ENCODE results near the gene GPATCH4.
"Not testable (repeated sequence)": the region's sequence is repeated elsewhere in the genome, so short reads cannot be mapped to it uniquely, and the experiment has no call there.

The GPATCH4 gene

DNA sequence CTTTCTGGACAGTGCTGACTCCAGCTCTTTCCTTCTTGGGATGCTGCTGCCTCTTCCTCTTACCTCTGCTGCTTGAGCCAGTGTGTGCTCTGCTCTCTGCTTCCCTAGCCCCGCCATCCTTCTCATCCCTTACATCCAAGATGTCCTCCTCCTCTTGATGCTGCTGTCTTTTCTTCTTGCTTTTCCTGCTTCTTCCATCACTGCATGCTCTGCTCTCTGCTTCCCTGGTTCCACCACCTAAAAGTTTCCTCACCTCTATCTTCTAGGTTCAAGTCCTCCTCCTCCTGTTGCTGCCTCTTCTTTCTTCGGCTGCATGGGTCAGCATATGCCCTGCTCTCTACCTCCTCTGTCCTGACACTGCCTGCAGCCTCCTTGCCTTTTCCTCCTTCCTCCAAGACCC lies 6.3 kb downstream of the GPATCH4 start:
- DNase-seq: no peak

DNA sequence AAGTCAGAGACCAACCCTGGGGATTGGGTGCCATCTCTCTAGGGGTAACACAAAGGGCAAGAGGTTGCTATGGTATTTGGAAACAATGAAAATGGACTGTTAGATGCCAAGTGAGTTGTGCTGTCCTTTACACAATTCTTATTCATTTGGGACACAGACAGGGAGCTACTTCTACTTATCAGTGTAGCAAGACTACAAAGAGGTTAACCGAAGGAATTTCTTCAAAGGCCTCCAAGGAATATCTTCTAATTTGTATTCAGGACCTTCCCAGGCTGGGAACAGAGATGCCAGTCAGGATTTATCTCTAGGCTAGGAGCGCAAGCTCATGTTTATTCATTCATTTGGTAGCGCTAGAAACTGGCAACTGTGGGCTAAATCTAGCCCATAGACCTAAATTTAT lies 7.1 kb downstream of the GPATCH4 start:
- DNase-seq: no peak

DNA sequence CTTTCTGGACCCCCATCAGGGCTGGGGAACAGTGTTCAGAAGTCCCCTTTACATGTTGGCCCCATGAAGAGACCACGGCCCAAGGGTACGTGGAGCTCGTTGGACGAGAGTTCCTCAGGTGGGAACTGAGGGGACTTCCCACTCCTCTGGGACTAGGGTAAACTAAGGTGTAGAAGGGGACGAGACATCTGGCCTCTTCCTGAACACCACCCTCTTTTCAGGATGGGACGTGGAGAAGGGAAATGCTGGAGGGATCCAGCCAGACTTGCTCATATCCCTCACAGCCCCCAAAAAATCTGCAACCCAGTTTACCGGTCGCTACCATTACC lies 7.7 kb downstream of the GPATCH4 start:
- no peak for DNase-seq

DNA sequence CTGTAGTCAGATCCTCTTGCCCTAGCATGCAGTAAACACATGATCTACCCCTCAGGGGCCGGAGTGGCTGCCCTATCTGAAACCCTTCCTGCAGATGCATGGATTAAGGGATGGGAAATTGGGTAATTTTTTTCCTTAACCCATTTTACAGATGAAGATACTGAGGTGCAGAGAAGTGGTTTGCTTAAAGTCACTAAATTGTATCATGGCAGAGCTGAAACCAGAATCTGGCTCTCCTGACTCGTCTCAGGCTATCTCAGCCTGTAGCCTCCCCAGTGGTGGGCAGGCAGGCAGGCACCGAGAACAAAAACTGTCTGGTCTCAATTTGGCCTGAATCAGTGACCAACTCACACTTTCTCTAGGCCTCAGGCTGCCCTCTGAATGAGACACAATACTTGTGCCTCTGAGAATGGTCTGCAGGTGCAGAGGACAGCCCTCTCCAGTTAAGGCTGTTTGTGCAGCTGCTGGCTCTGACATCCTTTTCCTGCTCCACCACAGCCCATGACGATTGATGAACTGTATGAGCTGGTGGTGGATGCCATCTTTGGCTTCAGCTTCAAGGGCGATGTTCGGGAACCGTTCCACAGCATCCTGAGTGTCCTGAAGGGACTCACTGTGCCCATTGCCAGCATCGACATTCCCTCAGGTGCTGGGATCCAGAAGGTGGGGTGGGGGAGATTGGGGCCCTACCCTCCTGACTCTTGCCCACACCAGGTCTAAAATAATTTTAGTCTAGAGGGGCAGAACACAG lies 8.2 kb downstream of the GPATCH4 start:
- DNase-seq: no peak

DNA sequence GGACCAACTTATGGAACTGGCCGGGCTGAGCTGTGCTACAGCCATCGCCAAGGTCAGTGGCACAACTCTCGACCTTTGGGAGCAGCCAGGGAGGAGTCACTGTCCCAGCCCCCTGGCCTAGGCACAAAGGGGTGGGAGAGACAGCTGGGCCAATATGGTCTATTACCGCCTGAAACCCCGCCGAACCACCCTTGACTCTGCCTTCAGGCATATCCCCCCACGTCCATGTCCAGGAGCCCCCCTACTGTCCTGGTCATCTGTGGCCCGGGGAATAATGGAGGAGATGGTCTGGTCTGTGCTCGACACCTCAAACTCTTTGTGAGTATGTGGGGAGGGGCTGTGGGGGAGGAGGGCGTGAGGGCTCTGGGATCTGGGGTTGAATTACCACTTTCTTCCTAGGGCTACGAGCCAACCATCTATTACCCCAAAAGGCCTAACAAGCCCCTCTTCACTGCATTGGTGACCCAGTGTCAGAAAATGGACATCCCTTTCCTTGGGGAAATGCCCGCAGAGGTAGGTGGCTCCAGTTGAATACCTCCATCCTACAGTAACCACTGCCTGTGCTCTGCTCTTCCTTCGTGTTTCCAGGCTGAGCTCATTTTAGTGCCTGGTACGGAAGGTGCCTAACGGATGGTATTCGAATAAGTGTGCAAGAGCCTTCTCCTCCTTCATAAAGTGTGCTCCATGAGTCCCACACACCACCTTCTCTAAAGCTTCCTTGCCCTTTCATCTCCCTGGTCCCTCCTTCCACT lies 8.9 kb downstream of the GPATCH4 start:
- DNase-seq: no peak

DNA sequence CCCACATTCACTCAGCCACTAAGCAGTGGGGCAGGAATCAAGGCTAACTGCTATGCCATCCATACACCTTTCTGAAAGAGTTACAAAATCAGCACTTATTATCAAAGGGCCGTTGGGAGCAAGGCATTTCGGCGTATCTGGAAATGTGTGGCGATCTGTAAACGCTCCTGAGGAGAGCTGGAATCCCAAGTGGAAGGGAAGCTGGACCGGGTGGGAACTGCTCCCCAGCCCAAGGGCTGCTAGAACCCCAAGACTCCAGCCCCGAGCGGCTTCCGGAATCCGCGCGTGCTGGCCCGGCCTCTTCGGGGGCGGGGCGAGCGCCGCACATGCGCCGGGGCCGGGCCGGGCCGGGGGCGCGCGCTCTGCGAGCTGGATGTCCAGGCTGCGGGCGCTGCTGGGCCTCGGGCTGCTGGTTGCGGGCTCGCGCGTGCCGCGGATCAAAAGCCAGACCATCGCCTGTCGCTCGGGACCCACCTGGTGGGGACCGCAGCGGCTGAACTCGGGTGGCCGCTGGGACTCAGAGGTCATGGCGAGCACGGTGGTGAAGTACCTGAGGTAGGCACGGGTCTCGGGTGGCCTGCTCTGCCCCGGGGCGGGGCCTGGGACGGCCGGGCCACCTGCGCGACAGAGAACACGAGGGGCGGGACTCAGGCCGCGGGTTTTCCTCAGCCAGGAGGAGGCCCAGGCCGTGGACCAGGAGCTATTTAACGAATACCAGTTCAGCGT lies 9.7 kb downstream of the GPATCH4 start, which contains the start of gene NAXE:
Gene NAXE (plus strand): TSS at position 345 of the 726 bp plus-strand sequence. CDS start 29 bp downstream, at position 374.
- DNase-seq: peak; percentile 52 to 76 (median 54)

DNA sequence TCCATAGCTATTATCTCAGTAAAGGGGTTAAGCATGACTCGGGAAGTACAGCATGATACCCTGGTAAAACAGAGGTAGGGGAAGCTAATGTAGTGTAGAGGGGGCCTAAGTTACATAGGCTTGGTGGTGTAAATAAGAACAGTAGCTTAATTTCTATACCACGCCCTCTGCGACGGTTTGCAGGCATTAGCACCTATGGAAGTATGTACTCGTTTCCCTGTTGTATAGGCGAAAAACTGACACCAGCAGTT lies 10.2 kb downstream of the GPATCH4 start:
- DNase-seq: no peak

DNA sequence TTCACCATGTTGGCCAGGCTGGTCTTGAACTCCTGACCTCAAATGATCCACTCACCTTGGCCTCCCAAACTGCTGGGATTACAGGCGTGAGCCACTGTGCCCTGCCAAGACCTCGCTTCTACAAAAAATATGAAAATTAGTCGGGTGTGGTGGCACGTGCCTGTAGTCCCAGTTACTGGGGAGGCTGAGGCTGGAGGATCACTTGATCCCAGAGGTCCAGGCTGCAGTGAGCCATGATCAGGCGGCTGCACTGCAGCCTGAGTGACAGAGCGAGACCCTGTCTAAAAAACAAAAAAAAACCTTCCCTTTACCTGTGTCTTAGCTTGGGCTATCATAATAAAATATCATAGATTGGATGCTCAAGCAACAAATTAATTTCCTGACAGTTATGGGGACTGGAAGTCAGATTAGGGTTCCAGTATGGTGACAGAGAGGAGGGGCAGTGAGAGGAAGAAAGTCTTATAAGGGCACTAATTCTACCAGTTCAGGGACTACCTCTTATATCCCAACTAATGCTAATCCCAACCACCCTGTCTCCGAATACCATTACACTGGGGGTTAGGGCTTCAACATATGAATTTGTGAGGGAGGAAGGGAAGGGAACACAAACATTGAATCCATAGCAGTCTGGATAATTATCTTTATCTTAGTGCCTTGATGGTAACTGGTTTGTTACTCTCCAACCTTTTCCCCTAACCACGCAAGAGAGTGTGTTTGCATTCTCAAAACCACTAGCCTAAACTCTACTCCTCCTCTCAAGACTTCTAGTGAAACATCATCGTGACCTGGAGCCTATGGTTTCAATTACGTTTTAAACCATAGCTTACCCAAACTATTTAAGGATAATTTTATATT lies 10.7 kb downstream of the GPATCH4 start:
- DNase-seq: no peak

DNA sequence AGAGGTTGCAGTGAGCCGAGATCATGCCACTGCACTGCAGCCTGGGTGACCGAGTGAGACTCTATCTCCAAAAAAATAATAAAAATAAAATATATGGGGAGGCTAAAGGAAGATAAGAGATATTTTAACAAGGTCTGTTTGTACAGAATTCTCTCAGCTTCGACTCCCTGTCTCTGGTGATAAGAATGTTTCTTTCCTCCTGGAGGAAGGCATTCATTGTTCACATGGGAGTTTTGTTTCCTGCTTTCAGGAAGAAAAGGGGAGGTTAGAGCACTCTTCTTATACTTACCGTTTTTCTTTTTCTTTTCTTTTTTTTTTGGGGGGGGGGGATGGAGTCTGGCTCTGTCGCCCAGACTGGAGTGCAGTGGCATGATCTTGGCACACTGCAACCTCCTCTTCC lies 11.7 kb downstream of the GPATCH4 start:
- DNase-seq: no peak

DNA sequence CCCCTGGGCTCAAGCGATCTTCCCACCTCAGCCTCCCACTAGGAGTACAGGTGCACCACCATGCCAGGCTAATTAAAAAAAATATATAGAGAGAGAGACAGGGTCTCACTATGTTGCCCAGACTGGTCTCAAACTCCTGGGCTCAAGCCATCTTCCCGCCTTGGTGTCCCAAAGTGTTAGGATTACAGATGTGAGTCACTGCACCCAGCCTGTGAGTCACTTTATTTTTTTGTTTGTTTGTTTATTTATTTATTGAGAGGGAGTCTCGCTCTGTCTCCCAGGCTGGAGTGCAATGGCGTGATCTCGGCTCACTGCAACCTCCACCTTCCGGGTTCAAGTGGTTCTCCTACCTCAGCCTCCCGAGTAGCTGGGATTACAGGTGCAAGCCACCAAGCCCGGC lies 13.4 kb downstream of the GPATCH4 start:
- not testable (repeated sequence) for DNase-seq

DNA sequence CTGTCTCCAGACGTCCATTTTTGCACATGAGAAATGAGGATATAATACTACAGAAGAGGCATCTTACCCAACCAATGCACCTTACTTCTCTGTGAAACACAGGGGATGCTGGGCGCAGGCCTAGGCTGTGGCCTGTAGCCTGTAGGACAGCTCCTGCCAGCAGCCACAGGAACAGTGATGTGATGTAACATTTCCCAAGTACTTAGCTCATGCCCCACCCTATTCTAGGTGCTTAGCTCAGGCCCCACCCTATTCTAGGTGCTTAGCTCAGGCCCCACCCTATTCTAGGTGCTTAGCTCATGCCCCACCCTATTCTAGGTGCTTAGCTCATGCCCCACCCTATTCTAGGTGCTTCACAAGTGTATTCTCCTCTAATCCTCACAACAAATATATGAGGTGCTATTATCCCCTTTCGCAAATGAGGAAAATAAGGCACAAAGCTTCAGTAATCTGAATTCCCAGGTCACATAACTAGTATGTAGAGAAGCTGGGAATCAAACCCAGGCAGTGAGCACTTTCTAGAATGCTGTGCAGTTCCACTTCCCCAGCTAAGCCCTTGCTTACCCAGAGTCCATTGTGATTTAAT lies 14.3 kb downstream of the GPATCH4 start:
- DNase-seq: no peak

DNA sequence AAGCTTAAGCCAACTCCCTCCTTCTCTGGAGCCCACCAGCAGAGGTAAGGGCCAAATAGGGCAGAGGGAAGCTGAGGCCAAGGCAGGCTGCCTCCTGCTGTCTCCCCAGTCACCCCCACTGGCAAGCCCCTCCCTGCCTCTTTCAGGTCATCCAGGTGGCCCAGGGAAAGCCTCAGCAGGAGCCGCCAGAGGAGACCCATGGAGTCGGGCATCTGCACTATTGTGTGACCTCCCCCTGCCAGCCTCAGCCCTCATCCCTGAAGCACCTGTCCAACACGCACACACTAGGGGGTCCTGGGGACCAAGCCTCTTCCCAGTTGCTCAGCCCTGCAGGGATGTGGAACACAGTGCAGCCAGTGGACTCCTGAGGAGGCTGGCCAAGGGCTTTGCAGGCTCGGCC lies 15.0 kb downstream of the GPATCH4 start:
- no peak for DNase-seq

DNA sequence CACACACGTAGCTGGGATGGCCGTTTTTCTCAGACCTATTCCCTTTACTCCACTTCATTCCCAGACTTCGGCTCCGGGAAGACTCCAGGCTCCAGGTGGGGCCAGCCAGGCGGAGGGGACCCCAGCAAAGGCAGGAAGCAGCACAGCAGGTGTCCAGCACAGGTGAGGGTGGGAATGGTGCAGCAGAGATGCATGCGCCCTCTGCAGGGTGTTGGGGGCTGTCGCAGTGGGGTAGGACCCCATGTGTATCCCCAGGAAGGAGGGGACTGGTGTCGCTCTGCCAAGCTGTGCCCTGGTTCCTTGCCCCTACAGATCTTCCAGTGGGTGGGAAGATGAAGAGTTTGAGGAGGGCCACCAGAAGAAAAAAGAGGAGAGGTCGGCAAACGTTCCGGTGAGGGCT lies 16.5 kb downstream of the GPATCH4 start:
- no peak for DNase-seq

DNA sequence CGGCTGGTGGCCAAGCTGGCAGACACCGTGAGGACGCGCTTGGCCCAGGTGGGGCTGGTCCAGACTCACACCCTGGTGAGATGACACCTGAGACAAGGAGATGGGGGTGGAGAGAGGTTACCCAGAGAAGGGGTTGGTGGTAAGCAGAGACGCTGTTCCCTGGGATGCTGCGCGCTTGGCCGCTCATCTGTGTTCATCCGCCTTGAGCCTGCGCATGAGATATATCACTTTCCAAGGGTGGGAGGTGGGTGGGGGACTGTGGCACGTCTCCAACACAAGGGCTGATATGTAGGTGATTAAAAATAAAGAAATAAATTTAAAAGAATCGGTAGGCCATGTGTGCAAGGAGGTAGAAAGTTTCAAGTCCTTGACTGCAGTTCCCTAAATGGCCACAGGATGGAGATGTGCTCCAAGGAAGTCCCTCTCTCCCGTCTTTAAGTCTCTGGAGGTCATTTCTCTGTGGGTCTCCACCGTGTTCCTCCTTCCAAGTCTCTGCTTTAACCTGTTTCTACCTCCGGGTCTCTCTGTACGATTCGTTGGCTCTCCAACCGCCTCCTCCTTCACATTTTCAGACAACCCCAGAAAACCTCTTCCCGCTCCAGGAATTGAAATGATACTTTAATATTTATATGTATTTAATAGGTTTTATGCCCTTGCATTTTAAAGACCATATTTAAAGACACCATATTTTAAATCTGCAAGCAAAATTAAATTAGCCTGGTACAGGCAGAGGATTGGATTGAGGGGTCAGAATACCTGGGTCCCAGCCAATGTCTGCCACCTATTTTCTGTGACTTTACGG lies 17.3 kb downstream of the GPATCH4 start:
- DNase-seq: peak in 4 of 5 experiments; percentile 48 to 78 (median 60)

DNA sequence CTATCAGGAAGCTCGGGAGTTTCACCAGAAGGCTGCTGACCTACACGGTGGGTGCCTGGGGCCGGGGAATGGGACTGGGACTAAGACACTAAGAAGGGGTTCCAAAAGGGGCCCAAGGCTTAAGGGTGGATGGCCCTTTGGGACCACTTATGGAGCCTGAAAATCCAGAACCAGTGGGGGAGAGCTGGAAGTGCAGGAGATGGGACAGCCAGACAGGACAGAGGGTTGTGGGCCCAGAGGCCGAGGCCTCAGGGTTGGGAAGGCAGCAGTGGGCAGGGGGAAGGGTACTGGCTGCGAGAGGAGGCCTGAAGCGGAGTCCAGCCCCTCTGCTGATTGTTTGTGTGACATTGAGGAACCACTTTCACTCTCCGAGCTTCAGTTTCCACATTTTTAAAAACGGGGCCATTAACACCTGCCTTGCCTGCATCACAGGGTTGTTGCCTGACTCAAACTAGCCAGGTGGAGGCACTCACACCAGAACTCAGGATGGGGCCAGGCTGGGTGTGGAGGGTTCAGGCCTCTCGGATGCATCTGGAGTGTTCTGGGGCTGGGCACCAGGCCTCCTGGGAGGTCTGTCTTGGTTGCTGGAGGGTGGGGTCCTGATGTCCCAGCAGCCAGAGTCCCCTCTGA lies 18.8 kb downstream of the GPATCH4 start:
- DNase-seq: no peak

DNA sequence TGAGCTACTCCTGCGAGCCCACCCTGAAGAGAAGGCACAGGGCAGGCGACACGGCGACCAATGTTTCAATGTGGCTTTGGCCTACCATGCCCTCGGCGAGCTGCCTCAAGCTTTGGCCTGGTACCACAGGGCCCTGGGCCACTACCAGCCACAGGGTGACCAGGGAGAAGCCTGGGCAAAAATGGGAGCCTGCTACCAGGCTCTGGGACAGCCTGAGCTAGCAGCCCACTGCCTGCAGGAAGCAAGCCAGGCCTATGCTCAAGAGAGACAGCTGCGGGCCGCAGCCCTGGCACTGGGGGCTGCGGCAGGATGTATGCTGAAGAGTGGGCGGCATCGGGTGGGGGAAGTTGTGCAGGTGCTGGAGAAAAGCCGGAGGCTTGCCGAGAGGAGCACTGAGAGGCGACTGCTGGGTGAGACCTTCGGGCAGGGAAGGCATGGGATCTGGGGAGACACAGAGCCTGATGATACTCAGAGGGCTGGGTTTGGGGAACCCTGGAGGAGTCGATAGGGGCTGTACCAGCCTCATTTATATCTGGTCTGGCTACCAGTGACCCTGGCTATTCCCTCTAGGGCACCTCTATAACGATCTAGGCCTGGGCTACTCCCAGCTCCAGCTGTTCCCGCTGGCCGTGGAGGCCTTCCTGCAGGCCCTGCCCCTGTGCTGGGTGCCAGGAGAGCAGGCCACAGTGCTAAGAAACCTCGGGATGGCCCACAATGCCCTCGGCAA lies 19.5 kb downstream of the GPATCH4 start:
- peak in 1 of 5 experiments; percentile 23 for DNase-seq

DNA sequence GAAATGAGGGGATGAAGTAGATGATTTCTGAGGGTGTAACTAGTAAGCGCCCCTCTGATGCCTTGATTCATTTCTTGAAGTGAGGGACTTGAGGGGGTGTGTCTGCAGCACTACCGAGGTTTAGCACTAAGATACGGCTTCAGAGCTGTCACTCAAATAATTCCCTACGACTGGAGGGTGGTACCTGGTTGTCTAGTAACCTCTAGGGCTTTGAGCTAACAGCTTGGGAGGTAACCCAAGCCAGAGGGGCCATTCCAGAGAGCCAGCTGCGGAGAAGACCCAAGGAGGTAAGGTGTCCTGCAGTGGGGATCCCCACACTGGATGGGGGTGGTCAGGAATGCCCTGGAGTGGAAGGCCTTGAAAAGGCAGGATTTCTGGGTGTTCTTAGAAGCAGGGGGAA lies 21.8 kb downstream of the GPATCH4 start, which contains the start of gene TTC24:
Gene TTC24 (plus strand): TSS at position 252 of the 400 bp plus-strand sequence. CDS start 1,642 bp downstream, outside the sequence.
- DNase-seq: no peak

DNA sequence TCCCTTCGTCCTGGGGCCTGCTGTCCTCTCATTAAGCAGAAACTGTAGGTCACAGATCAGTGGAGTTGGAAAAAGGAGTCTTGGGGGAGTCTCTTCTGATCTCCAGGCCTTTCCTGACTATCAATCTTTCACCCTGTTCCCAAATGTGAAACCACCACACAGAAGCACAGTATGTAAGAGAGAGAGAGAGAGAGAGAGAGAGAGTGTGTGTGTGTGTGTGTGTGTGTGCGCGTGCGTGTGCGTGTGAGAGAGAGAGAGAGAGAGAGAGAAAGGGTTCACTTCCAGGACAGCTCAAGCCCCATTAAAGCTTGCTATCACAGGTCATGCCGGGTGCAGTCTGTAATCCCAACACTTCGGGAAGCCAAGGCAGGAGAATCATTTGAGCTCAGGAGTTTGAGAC lies 23.2 kb downstream of the GPATCH4 start:
- DNase-seq: no peak

DNA sequence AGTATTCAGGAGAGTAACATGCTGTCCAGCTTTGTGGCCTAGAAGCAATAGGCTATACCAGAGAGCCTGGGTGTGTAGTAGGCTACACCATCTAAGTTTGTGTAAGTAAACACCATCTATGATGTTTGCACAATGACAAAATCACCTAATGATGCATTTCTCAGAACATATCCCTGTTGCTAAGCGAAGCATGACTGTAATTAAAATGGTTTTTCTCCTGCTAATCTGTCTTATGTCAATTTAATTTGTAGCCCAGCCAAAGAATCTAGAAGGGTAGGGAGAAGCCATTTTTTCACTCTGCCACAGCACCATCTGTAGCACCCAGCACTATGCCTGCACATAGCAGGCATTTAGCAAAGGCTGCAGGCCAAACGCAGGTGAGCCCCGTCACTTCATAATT lies 23.7 kb downstream of the GPATCH4 start:
- no peak for DNase-seq

DNA sequence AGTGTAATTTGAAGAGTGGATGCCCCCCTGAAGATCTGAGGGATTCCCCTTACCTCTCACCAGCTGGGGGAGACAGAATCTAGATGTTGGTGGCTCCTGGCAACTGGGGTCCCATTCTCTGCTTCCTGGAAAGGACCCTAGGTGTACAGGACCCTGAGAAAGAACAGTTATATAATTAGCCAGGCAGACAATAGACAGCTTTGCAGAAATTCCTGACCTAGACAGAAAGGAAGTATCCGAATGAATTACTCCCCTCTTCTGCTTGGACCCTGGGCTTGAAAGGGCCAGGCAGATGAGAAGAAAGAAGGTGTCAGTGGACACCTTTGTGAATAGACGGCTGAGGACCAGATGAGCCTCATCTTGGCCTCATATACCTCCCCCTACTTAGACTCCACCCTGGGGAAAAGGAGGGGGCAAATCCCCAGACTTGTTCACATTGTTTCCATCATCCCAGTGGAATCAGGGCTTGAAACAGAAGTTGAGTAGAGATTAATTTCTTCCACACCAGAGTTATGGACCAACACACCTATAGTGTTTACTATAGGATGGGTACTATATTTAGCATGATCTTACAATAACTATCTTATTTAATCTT lies 27.1 kb downstream of the GPATCH4 start:
- no peak for DNase-seq
